Left renal pelvis (tissue), 4 donors: ENCODE results near the gene ANKRD1. TPM values are rescaled to one million over a fixed set of nuclear protein-coding genes. Genes with fewer than 3 reads are reported as not detected.

Source experiments
- DNase-seq, 4 donors: peaks; one replicate each; pipeline ENCODE4 v3.0.0-alpha.2; 2013; ENCODE audit warnings: low read depth in 4 of 4, low spot score in 3 of 4
- polyA plus RNA-seq, 4 donors: library from polyadenylated mRNA; unstranded; fragments of 120-200 nt; gene quantifications; one replicate each; pipeline ENCODE4 v1.2.1, GENCODE V29; 2013; ENCODE audit not compliant: insufficient read length in 4 of 4

Gene ANKRD1
- polyA plus RNA-seq, 4 donors, result 0.08 to 1.2 (median 0.81) TPM

- DNase-seq, result no peak
These were observed 54.8 kb downstream of the ANKRD1 start for GRCh38 chr10:90866050-90866598.

DNA sequence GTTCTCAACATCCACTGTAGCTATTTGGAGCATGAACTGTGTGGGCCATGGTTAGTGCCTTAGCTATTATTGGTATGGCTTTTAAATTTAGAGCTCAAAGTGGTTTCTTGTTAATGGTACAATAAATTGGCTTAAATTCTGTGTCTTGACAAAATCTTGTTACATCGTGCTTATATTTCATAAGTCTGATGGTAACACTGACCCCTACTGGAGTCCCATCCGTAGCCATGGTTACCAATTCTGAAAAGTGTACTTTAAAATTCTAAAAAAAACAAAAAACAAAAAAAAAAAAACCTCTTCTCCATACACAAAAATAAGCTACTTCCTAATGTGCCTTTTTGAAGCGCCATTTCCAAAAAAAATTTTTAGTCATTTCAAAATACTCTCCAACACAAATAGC, 55.5 kb downstream of the ANKRD1 start:
- DNase-seq, result no peak

DNA sequence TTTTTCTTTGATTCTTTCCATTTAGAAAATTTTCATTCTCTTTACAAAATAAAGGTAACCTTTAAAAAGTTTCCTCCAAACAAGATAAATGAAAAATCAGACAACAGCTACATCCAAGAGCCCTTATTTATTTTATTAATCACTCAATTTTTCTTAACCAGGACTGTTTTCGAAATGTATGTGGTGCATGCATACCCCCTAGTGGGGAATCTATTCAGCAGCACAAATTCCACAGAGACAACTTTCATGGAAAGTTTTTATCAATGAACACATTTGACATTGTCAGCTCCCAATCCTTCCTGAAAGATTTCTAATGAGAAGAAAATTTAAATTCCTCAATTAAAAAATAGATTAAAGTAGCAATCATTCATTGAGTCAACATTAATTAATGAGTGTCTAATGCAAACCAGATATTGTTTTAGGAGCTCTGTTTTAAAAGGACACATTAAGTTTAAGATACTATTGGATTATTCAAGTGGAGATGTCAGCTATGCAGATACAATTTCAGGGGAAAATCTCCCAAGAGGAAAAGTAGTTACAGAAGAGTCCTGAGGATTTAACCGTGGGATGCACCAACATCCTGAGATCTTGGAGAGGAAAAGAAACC, 57.9 kb downstream of the ANKRD1 start:
- no peak for DNase-seq

Other genes with a start within 250 kb of the ANKRD1 start
- 1 to 10 TPM in 2 of 4 donors, under 1 TPM in 2; 0.23 to 3.1 (median 0.90) TPM for gene HTR7, start 63.0 kb downstream of the ANKRD1 start, polyA plus RNA-seq
- gene RPP30, start 49.1 kb downstream of the ANKRD1 start, polyA plus RNA-seq, result 10 to 100 TPM; 55.9 to 66.1 (median 58.0) TPM